AG08396 (cell line): ENCODE data around the gene RXFP3.
"Not testable (repeated sequence)": the region's sequence is repeated elsewhere in the genome, so short reads cannot be mapped to it uniquely, and the experiment has no call there.

Experiments
- DNase-seq: peaks from one replicate; pipeline ENCODE4 v3.0.0; 2012; ENCODE audit warnings: low spot score, mixed read lengths

The RXFP3 gene

GRCh38 chr5:33936381-33937016 lies at the start of gene RXFP3:
Gene RXFP3, plus strand, starts transcription at chr5:33936386. Its CDS starts 355 bp downstream, at chr5:33936741.
- DNase-seq, result peak; percentile 42

DNA sequence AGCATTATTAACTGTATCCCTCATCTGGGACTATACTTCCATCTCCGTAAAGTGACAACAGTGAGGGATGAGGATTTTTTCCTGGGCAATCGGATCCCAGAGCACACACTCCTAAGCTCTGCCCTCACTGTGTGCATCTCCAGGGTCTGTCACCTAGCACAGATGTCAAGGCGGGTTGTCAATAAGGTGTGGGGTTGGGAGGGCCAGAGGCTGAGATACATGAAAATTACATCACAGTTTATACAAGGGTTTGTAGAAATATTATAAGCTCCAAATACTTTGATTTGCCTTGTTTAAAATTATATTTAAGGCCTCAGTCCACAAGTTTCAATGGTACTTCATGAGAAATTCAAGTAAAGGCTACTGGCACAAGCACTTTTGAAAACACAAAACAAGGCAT lies 48.9 kb upstream of the RXFP3 start:
- DNase-seq, result no peak

DNA sequence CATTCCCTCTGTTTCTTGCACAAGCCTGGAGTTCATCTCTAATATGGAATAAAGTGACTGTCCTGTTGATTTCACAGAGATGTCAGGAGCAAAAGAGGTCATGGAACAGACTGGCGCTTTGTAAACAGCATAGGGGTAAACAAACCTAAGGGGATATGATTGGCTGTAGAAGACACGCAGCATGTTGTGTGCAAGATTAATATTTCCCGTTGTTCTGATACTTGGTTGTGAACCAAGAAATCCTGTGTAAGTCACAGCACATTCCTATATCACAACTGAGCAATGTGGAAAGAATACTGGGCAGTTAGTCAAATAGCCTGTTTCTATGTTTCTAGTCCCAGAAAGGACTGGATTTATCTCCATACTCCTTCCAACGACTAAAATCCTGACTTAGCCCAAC lies 47.6 kb upstream of the RXFP3 start:
- peak; percentile 56 for DNase-seq

- peak; percentile 40 for DNase-seq
These were observed 45.8 kb upstream of the RXFP3 start for GRCh38 chr5:33890131-33891032.

GRCh38 chr5:33891446-33891787 lies 44.8 kb upstream of the RXFP3 start:
- no peak for DNase-seq

DNA sequence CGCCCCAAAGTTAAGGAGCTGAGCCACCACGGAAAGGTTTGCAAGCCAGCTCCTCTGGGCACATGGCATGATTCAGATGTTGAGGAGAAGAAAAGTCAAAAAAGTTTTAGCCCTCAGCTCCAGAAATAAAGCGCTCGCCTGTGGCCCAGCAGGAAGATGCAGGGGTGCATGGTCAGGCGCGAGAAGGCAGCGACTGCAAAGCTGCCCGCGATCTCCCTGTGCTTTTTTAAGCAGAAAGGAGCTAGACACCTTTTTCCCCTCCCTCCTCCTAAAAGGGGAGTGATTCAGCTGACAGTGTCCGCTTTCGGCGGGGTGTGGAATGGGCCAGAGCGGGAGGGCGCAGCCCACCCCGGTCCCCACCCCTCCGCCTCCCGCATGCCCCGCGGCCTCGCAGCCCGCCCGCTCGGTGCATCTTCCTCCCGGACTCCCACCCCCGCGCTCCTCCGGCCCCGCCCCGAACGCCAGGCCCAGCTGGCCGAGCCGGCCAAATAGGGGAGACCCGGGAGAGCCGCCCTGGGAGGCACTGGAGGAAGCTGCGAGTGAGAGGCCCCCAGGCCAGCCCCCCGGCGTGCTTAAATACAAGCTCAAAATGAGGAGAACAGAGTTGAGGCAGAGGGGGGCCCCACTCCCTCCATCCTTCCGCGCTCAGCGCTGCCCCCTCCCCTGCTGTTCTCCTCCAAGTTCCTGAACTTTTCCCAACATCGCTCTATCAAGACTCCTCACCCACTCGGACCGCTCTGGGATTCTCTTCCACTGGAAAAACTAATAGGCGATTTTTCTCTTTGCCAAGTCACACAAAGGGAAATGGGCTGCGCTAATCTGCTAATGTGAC lies 44.2 kb upstream of the RXFP3 start, which contains the start of gene ADAMTS12:
TSS of gene ADAMTS12 (minus strand) at position 203 of the 832 bp plus-strand sequence. CDS start at position 69, 134 bp downstream.
- peak; percentile 83 for DNase-seq

- DNase-seq, result peak; percentile 84
These were observed 43.5 kb upstream of the RXFP3 start for GRCh38 chr5:33892620-33893137.

- peak; percentile 29 for DNase-seq
These were observed 41.6 kb upstream of the RXFP3 start for GRCh38 chr5:33894566-33894965.

DNA sequence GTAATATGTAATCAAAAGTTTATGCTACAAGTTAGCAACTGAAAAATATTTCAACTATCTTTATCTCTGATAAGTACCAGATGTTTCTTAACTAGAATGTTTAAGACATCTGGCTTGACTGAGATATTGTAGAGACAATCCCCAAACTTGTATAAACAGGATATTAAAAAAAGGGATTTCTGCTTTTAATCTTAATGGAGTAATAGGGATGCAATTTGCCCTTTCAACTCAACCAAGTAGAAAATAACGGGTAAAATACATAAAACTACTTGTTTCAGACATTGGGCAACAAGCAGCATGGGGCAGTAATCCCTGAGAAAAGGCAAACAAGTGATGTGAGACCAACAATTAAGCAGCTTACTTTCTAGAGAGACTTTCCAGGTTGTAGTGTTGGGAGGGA lies 35.0 kb upstream of the RXFP3 start:
- no peak for DNase-seq

- no peak for DNase-seq
These were observed 33.1 kb upstream of the RXFP3 start for GRCh38 chr5:33903118-33903517.

DNA sequence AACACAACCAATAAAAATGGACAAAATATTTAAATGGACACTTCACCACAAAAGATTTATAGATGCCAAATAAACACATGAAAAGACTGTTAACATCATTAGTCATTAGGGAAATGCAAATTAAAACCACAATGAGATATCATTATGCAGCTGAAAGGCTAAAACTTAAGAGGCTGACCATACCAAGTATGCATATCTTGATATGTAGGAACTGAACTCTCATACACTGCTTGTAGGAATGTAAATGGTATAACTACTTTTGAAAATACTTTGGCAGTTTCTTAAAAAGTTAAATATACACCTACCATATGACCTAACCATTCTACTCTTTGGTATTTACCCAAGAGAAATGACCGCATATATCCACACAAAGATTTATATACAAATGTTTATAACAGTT lies 30.8 kb upstream of the RXFP3 start:
- DNase-seq, result no peak

DNA sequence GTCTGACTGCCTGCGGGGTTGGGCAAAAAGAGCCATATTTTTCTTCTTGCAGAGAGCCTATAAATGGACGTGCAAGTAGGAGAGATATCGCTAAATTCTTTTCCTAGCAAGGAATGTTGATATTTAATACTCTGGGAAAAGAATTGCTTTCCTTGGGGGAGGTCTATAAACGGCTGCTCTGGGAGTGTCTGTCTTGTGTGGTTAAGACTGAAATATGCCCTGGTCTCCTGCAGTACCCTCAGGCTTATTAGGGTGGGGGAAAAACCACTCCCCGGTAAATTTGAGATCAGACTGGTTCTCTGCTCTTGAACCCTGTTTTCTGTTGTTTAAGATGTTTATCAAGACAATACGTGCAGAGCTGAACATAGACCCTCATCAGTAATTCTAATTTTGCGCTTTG lies 29.9 kb upstream of the RXFP3 start:
- DNase-seq, result not testable (repeated sequence)

DNA sequence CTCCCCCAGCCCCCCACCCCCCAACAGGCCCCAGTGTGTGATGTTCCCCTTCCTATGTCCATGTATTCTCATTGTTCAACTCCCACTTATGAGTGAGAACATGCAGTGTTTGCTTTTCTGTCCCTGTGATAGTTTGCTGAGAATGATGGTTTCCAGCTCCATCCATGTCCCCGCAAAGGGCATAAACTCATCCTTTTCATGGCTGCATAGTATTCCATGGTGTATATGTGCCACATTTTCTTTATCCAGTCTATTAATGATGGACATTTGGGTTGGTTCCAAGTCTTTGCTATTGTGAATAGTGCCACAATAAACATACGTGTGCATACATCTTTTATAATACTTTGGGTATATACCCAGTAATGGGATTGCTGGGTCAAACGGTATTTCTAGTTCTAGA lies 21.3 kb upstream of the RXFP3 start:
- not testable (repeated sequence) for DNase-seq

DNA sequence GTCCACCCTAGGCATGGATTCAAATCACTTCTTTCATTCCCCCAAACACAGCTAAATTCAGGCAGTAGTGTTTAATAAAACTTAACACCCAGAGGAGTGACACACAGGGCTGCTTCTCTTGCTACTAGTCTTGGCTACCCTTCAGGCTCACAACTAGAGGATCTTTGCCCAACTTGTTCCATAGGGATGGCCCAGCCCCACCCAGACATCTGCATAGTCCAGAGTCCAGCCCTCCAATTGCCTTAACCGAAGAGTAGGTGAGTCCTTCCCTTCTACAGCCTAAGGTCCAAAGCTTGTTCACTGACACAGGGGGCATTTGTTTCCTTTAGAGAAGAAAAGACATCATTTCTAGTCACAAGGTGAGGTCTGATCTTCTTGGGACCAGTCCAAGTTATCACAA lies 15.2 kb upstream of the RXFP3 start:
- no peak for DNase-seq

DNA sequence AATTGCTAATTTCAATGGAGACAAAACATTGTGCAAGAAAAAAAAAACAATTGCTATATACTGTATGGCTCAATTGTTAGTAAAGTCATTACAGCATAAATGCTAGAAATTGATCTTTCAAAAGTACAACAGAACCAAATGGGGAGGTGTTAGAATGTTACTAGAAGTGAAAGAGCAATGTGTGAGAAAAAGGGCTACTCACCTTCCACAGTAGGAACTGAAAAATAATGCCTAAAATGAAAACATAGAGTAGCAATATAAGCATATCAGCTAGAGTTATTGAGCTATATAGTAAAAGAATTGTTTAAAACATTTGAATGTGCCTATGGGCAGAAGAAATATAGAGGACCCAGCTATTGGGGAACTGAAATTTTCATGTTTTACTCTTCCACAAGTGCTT lies 10.9 kb upstream of the RXFP3 start:
- no peak for DNase-seq

DNA sequence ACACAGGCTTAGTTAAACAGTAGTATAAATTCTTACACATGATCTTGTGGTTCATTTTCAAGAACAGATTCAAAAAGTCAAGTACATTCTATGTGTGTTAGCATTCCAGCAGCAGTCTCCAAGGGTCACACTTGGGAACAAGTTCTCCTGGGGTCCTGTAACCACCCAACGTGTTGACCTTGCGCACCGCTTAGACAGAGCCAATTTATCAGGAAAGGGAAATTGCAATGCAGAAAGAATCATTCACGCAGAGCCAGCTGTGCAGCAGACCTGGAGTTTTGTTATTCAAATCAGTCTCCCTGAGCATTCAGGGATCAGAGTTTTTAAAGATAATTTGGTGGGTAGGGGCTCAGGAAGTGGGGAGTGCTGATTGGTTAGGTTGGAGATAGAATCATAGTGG lies 8.5 kb upstream of the RXFP3 start:
- no peak for DNase-seq

- no peak for DNase-seq
These were observed 7.9 kb upstream of the RXFP3 start for GRCh38 chr5:33928283-33928682.

- no peak for DNase-seq
These were observed 6.1 kb upstream of the RXFP3 start for GRCh38 chr5:33929925-33930690.

DNA sequence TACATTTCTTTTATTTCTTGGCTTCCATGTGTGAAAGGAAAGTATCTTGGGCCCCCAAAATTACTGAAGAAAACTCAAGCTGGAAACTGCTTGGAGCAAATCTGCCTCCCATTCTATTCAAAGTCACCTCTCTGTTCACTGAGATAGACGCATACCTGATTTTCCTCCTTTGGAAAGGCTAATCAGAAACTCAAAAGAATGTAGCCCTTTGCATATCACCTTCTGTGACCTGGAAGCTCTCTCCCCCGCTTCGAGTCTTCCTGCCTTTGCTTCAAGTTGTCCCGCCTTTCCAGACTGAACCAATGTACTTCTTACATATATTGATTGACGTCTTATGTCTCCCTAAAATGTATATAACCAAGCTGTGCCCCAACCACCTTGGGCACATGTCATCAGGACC lies 5.0 kb upstream of the RXFP3 start:
- DNase-seq, result no peak

DNA sequence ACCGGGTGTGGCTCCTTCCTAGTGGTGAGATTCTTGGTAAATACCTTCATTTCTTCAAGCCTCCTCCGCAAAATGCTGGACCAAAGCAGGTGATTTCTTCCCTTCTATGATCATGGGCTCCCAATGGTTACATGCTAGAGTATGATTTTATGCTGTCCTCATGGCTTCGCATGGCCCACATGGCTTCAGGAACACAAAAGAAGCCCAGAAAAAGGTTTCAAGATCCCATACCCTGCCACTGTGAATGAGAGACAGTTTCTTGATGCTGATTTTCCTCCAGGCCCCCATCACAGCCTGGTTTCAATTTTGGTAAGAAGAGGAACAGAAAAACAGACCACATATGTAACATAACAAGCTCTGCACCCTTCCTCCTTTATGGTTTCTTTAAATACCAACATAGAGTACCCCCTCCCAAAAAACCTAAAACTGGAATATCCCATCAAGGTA lies 2.4 kb upstream of the RXFP3 start:
- no peak for DNase-seq

- peak; percentile 41 for DNase-seq
These were observed 2.0 kb upstream of the RXFP3 start for GRCh38 chr5:33934176-33934575.
